Body of pancreas (tissue), 4 donors: ENCODE data around the gene WDR27. TPM values are rescaled to one million over a fixed set of nuclear protein-coding genes. Genes with fewer than 3 reads are reported as not detected.

Experiments
- ATAC-seq: fragments of 150-250 bp; one replicate; pipeline ENCODE4 v1.9.1; 2016
- DNase-seq, 4 donors: peaks; one replicate each; pipeline ENCODE4 v3.0.0-alpha.2; 2019
- H3K27ac ChIP-seq, 4 donors: fragments of 200-600 bp; sonication (generic); 1 replicate in 3 of 4; 2 replicates in 1 of 4; pipeline versions ENCODE4 v1.5.1 to v1.6.1; 2016 to 2019; ENCODE audit warnings: mild to moderate bottlenecking in 1 of 4, mixed read lengths in 1 of 4, moderate library complexity in 1 of 4
- H3K27me3 ChIP-seq, 2 donors: fragments of 200-600 bp; sonication (generic); one replicate each; pipeline ENCODE4 v1.6.0; 2016; ENCODE audit warnings: mild to moderate bottlenecking in 1 of 2
- H3K36me3 ChIP-seq, 2 donors: fragments of 200-600 bp; sonication (generic); replicated peaks in 1 of 2; 2 replicates each; pipeline ENCODE4 v1.5.1; 2016; ENCODE audit warnings: low read depth in 2 of 2; ENCODE audit not compliant: insufficient read depth in 1 of 2
- H3K4me1 ChIP-seq: fragments of 200-600 bp; sonication (generic); one replicate; pipeline ENCODE4 v1.6.0; 2016
- H3K4me3 ChIP-seq, 2 donors: fragments of 200-600 bp; sonication (generic); 1 replicate in 1 of 2; 2 replicates in 1 of 2; pipeline ENCODE4 v1.5.1; 2016 to 2019
- H3K9me3 ChIP-seq, 3 donors: fragments of 200-600 bp; sonication (generic); 1 replicate in 2 of 3; 2 replicates in 1 of 3; pipeline ENCODE4 v1.5.1; 2016
- POLR2A ChIP-seq, 3 donors: fragments of 450-650 bp; IDR thresholded peaks; one replicate each; pipeline ENCODE4 v1.6.1; 2016; ENCODE audit warnings: antibody characterized with exemption in 3 of 3, mild to moderate bottlenecking in 2 of 3
- WGBS, 2 donors: methylation state at CpG; one replicate each; pipeline ENCODE4 v1.1.5; 2017; 5-methylcytosine and 5-hydroxymethylcytosine counted together
- intact Hi-C: fragments of 100-400 bp; cut with DNase I; formaldehyde crosslinking; loops from one replicate; pipeline ENCODE4 v1.15.1; 2023
- total RNA-seq, 2 donors: library from RNA; depleted of rRNA; stranded (reverse); fragments of >200 nt; gene quantifications; one replicate each; pipeline ENCODE4 v1.1.0, GENCODE V29; 2016
- TF ChIP-seq, protein P1 (sequence below), 7 experiments: fragments of 450-650 bp in 4 of 7; fragments of 200-600 bp in 3 of 7; sonication (generic) in 3 of 7; IDR thresholded peaks; one replicate each; pipeline ENCODE4 v1.5.1; 2016 to 2019; ENCODE audit warnings: antibody characterized with exemption in 7 of 7

Gene WDR27
- total RNA-seq, 2 donors from 2014 or later: 38.2 to 38.7 TPM

DNA sequence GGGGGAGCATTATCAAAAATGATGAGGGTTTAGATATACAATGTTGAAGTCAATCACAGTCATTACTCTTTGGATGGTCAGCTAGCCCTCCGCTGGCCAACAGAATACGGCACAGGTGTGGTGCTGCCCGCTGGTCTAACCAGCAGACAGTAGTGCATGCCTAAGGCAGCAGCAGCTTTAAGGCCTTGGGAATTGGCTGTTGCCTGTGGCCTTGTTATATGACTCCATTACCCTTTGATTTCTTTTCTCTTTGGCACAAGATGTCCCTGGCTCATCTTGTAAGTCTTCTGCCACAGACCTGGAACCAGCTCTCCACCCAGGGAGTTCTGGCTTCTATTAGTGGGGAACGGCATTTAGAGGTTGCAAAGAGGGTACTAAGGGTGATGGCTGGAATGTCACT, 110.2 kb downstream of the WDR27 start:
- no peaks in the 10 kb centered on the region for H3K27me3 ChIP-seq
- ATAC-seq (no peak), DNase-seq (no peak)
- H3K36me3 ChIP-seq: no peaks in the 10 kb centered on the region
- no peaks in the 10 kb centered on the region for H3K9me3 ChIP-seq
- H3K4me3 ChIP-seq: no peak overlapping the region
- TF ChIP-seq, protein P1, sequence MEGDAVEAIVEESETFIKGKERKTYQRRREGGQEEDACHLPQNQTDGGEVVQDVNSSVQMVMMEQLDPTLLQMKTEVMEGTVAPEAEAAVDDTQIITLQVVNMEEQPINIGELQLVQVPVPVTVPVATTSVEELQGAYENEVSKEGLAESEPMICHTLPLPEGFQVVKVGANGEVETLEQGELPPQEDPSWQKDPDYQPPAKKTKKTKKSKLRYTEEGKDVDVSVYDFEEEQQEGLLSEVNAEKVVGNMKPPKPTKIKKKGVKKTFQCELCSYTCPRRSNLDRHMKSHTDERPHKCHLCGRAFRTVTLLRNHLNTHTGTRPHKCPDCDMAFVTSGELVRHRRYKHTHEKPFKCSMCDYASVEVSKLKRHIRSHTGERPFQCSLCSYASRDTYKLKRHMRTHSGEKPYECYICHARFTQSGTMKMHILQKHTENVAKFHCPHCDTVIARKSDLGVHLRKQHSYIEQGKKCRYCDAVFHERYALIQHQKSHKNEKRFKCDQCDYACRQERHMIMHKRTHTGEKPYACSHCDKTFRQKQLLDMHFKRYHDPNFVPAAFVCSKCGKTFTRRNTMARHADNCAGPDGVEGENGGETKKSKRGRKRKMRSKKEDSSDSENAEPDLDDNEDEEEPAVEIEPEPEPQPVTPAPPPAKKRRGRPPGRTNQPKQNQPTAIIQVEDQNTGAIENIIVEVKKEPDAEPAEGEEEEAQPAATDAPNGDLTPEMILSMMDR (IDR thresholded peaks at IDR 0.05): no peak
- no peak for TF ChIP-seq POLR2A (IDR thresholded peaks at IDR 0.05)
- H3K4me1 ChIP-seq: no peaks in the 10 kb centered on the region
- H3K27ac ChIP-seq: no peak overlapping the region
- 65 to 81% methylated on average over 4 of the region's 4 CpGs for WGBS, 2 donors
- intact Hi-C loops: no loop called here

DNA sequence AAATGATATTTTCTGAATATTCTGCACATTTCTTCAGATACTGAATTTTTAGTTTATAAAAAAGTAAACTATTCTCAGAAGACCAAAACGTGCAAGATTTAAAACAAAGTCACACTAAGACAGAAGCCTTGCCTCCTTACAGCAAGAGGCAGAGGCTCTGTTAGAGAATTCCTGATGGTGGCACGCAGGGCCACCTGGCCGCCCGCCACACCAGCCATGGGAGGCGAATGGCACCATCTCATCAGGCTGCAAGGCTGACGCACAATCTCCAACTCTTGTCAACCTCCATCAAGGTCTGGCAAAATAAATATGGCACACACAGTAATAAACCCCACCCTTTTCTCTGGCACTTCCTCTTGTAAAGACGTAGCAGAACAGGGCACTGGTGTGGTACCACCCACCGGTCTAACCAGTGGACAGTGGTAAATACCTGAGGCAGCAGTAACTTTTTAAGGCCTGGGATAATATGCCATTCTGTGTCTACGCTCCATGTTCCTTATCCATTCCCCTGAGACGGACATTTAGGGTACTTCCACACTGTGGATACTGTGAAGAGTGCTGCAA, 111.4 kb downstream of the WDR27 start:
- WGBS, 2 donors: 87% methylated on average over 10 of the region's 10 CpGs
- H3K27me3 ChIP-seq: no peaks in the 10 kb centered on the region
- H3K9me3 ChIP-seq: no peaks in the 10 kb centered on the region
- H3K4me3 ChIP-seq: no peak overlapping the region
- intact Hi-C loops: no loop called here
- no peak for DNase-seq
- H3K27ac ChIP-seq: peak overlapping the region in 1 of 4 donors; percentile 22
- H3K36me3 ChIP-seq: no peaks in the 10 kb centered on the region
- no peaks in the 10 kb centered on the region for H3K4me1 ChIP-seq
- no peak for ATAC-seq
- TF ChIP-seq, protein P1 (IDR thresholded peaks at IDR 0.05): no peak
- no peak for TF ChIP-seq POLR2A (IDR thresholded peaks at IDR 0.05)

GRCh38 chr6:169589699-169590257, 112.1 kb downstream of the WDR27 start:
- H3K36me3 ChIP-seq: no peaks in the 10 kb centered on the region
- peak overlapping the region in 2 of 4 donors; percentile 9 to 22 for H3K27ac ChIP-seq
- no peak for TF ChIP-seq POLR2A (IDR thresholded peaks at IDR 0.05)
- TF ChIP-seq, protein P1 (IDR thresholded peaks at IDR 0.05): no peak
- 60 to 68% methylated on average over 6 of the region's 6 CpGs for WGBS, 2 donors
- no peaks in the 10 kb centered on the region for H3K9me3 ChIP-seq
- H3K4me1 ChIP-seq: no peaks in the 10 kb centered on the region
- ATAC-seq (no peak), DNase-seq (no peak)
- H3K4me3 ChIP-seq: no peak overlapping the region
- intact Hi-C loops: no loop called here
- H3K27me3 ChIP-seq: no peaks in the 10 kb centered on the region

DNA sequence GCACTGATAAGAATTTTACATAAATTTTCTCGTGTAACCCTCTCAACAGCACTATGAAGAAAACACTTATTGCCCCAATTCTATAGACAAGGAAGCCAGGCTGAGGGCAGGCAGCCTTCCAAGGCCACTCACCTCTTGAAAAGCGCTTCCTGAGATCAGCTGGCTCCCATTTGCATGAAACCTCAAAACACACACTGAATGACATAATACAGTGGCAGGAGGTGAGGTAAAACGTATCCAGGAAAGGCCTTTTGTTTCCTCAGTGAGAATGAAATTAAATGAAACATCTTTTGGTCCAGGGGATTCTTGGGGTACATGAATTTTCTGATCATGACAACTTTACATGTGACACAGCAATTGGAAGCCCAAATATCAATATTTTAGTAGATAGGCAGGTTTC, 112.5 kb downstream of the WDR27 start:
- ATAC-seq: no peak

More for the DNA sequence above, 112.5 kb downstream of the WDR27 start:
- no peaks in the 10 kb centered on the region for H3K27me3 ChIP-seq
- no peak for TF ChIP-seq POLR2A (IDR thresholded peaks at IDR 0.05)
- TF ChIP-seq, protein P1 (IDR thresholded peaks at IDR 0.05): no peak
- DNase-seq: peak in 1 of 4 donors; percentile 13
- H3K4me1 ChIP-seq: no peaks in the 10 kb centered on the region
- H3K9me3 ChIP-seq: no peaks in the 10 kb centered on the region
- H3K27ac ChIP-seq: peak overlapping the region in 1 of 4 donors; percentile 19
- H3K36me3 ChIP-seq: no peaks in the 10 kb centered on the region
- 44 to 46% methylated on average over 3 of the region's 3 CpGs for WGBS, 2 donors
- no peak overlapping the region for H3K4me3 ChIP-seq
- intact Hi-C loops: no loop called here
